ENCODE data around the gene TXNL4A. TPM values are rescaled to one million over a fixed set of nuclear protein-coding genes. Genes with fewer than 3 reads are reported as not detected.

Gene TXNL4A
- total RNA-seq, 1 donor from 2014 or later = 130 TPM

DNA sequence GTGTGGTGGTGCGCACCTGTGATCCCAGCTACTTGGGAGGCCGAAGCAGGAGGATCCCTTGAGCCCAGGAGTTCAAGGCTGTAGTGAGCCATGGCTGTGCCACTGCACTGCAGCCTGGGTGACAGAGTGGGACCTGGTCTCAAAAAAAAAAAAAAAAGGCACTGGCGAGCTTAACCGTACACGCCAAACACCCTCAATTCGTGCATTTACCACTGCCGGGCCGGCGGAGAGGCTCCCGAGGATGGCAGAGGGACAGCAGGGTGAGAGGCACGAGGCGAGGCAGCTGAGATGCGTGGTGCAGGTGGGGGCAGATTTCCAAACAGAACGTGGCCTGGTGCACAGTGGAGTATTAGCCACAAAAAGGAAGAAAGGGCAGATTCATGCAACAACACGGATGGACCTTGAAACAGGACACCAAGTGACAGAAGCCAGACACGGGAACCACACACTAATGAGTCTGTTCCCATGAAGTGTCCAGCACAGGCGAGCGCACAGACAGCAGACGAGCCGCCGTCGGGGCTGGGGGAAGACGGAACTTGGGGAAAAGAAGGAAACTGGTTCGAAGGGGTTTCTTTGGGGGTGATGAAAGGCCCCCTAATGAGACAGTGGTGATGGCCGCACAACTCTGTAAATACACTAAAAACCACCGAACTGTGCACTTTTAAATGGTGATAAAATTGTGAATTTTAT, 64.3 kb downstream of the TXNL4A start:
- intact Hi-C loops (cut with micrococcal nuclease) = no loop called here

DNA sequence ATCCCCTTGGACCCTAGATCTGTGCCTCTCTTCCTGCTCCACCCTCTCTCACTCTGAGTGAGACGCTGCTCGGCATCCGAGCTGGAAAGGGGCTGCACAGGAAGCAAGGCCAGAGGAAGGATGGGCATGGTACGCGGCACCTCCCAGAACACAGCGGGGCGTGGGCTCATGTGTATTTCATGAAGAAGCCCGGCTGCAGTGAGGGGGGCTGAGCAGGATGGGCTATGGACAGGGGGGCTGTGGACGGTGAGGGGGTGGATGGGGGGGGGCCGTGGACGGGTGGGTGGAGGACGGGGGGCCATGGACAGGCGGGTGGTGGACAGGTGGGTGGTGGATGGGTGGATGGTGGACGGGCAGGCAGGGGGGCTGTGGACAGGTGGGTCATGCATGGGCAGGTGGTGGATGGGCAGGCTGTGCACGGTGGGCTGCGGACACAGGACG, 65.4 kb downstream of the TXNL4A start:
- intact Hi-C loops (cut with micrococcal nuclease) = no loop called here

DNA sequence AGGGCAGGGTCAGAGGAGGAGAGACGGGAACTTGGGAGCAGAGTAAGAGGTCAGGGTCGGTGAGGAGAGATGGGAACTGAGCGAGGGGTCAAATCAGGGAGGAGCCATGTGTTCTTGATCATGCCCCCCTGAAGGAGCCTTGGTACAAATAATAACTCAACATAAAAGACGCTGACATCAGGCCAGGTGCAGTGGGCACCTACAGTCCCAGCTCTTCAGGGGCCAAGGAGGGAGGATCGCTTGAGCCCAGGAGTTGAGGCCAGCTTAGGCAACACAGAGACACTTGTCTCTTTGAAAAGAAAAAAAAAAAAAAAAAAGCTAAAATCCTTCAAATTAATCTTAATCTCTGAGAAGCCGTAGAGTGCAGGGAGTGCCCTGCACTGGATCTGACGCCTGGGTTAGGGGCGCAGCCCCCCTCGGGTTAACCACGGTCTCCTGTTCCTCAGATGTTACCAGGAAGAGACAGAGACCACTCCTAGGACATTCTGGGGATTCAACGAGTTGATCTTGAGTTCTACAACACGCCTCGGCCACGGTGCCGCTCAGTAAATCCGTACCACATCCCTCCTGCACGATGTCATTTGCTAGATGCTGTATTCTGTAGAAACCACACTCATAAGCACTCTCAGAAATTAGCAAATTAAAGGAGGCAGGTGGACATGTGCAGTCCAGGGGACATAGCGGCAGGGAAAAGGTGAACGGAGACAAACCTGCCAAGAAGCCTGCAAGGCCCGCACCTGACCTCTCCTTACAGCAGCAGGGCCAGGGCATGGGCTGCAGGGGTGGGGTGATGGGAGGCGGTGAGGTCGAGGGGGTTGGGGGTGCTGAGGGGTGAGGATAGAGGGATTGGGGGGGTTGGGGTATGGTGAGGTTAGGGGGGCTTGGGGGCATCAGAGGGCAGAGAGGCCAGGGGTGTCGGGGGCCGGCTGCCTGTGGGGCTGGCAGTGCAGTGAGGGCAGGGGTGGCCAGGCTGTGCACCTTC, 66.1 kb downstream of the TXNL4A start:
- intact Hi-C loops (cut with micrococcal nuclease) = no loop called here

Other genes with a start within 250 kb of the TXNL4A start
- gene KCNG2, start 190.6 kb downstream of the TXNL4A start, total RNA-seq = not detected in 2 replicates
- gene SLC66A2, start 36.9 kb downstream of the TXNL4A start, total RNA-seq = 34.9 and 37.8 TPM in 2 replicates
- 7.0 and 8.0 TPM in 2 replicates for gene HSBP1L1, start 23.9 kb downstream of the TXNL4A start, total RNA-seq
- 28.7 and 31.0 TPM in 2 replicates for gene RBFA, start 45.9 kb upstream of the TXNL4A start, total RNA-seq
- gene ADNP2, start 120.7 kb upstream of the TXNL4A start, total RNA-seq = 27.1 and 28.6 TPM in 2 replicates

Measured in T-helper 2 cell treated with Interferon-gamma antibody and Interleukin-4, amounts not matched to agents 100 ng/mL and 5 ng/mL, for 36 hours (primary cell).